ENCODE results near the gene TRAPPC3L. TPM values are rescaled to one million over a fixed set of nuclear protein-coding genes. Genes with fewer than 3 reads are reported as not detected.

TRAPPC3L gene
- total RNA-seq, 1 experiment from 2014 or later = not detected

DNA sequence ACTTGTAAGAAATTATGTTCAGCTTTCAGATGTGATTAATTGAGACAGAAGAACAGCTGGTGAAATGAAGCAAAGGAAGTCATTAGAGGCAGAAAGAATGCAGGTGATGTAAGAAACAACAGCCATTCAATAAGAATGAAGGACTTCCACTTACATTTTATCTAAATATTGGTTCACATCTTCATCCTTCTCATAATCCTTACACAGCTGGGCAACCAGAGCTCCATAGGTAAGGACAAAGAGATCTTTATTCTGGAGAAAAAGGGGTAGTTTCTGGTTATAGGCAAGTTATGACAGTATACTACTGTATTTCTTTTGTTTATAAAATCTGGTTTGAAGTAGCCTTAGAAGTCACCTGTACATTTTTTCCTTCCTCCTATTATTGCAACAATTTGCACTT, 2.3 kb downstream of the TRAPPC3L start:
- Mint-ChIP-seq H3K4me3 (no peak overlapping the region), H3K27ac (no peak overlapping the region), H3K27me3 (ENCODE audit: low read depth) (no peaks in the 10 kb centered on the region), H3K36me3 (ENCODE audit: insufficient read depth in 1 of 3, low read depth in 3 of 3) (no peaks in the 10 kb centered on the region), H3K4me1 (peaks cover 6 to 8% of the 10 kb centered on the region in 2 experiments; a peak in 3 of 4 replicates), H3K9me3 (no peaks in the 10 kb centered on the region)
- Histone ChIP-seq H3K14ac (ENCODE audit: insufficient read depth, low read length) (no peak overlapping the region), H3K9me3 (ENCODE audit: control insufficient read depth, low read depth, low read length) (no peaks in the 10 kb centered on the region), H2AK5ac (ENCODE audit: insufficient read length, low read length) (no peak overlapping the region), H4K20me1 (ENCODE audit: control insufficient read depth, insufficient read depth, insufficient read length) (no peaks in the 10 kb centered on the region), H2BK15ac (ENCODE audit: low read depth, low read length) (no peak overlapping the region), H3T11ph (ENCODE audit: low read length) (no peak overlapping the region), H4K8ac (replicated peaks; ENCODE audit: insufficient read length, low read depth, low read length) (no peak overlapping the region), H3K18ac (ENCODE audit: insufficient read length, low read depth, low read length) (no peak overlapping the region), H3K4me1 (ENCODE audit: insufficient read depth, low read length) (no peaks in the 10 kb centered on the region), H3K27ac (ENCODE audit: insufficient read length, low read depth, low read length) (no peak overlapping the region), H4K91ac (ENCODE audit: insufficient read length, low read depth, low read length) (no peak overlapping the region), H3K79me2 (ENCODE audit: insufficient read depth, low read length) (no peaks in the 10 kb centered on the region), H3K27me3 (ENCODE audit: insufficient read depth, low read length) (no peaks in the 10 kb centered on the region), H3K4ac (ENCODE audit: low read depth, low read length) (no peak overlapping the region), H3K23me2 (ENCODE audit: insufficient read length, low read depth, low read length, poor library complexity, severe bottlenecking) (no peaks in the 10 kb centered on the region), H3K79me1 (ENCODE audit: insufficient read depth, low read depth, low read length, poor library complexity, severe bottlenecking) (no peaks in the 10 kb centered on the region), H2BK20ac (ENCODE audit: low read depth, low read length, poor library complexity, severe bottlenecking) (no peak overlapping the region), H3K9ac (ENCODE audit: extremely low read depth, insufficient read length, low read length) (no peak overlapping the region), H3K23ac (ENCODE audit: insufficient read length, low read depth, low read length) (no peak overlapping the region), H2AFZ (ENCODE audit: low read length) (no peak overlapping the region), H2BK5ac (ENCODE audit: insufficient read length, low read length) (no peak overlapping the region), H2BK12ac (ENCODE audit: insufficient read length, low read depth, low read length) (no peak overlapping the region), H3K4me2 (ENCODE audit: insufficient read depth, insufficient read length, low read length) (no peak overlapping the region), H4K5ac (ENCODE audit: insufficient read length, low read depth, low read length) (no peak overlapping the region), H3K56ac (ENCODE audit: insufficient read length, low read depth, low read length) (no peak overlapping the region), H2BK120ac (ENCODE audit: low read depth, low read length, poor library complexity, severe bottlenecking) (no peak overlapping the region)
- DNase-seq = no peak
- TF ChIP-seq, protein P1, sequence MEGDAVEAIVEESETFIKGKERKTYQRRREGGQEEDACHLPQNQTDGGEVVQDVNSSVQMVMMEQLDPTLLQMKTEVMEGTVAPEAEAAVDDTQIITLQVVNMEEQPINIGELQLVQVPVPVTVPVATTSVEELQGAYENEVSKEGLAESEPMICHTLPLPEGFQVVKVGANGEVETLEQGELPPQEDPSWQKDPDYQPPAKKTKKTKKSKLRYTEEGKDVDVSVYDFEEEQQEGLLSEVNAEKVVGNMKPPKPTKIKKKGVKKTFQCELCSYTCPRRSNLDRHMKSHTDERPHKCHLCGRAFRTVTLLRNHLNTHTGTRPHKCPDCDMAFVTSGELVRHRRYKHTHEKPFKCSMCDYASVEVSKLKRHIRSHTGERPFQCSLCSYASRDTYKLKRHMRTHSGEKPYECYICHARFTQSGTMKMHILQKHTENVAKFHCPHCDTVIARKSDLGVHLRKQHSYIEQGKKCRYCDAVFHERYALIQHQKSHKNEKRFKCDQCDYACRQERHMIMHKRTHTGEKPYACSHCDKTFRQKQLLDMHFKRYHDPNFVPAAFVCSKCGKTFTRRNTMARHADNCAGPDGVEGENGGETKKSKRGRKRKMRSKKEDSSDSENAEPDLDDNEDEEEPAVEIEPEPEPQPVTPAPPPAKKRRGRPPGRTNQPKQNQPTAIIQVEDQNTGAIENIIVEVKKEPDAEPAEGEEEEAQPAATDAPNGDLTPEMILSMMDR (conservative IDR thresholded peaks at IDR 0.05) = no peak

Measured in H9 (cell line).